Testis (tissue), 3 donors: ENCODE measurements around the gene MYL10. TPM values are rescaled to one million over a fixed set of nuclear protein-coding genes. Genes with fewer than 3 reads are reported as not detected.
A peak's percentile ranks its signal among the peaks of the same experiment; 100 is the strongest.

Source experiments
- DNase-seq: peaks from one replicate; pipeline ENCODE4 v3.0.0-alpha.2; 2019
- H3K27ac ChIP-seq, 2 donors: fragments of 200-600 bp; sonication (generic); one replicate each; pipeline ENCODE4 v1.5.1; 2019
- H3K27me3 ChIP-seq: fragments of 200-600 bp; sonication (generic); one replicate; pipeline ENCODE4 v1.5.1; 2019
- H3K36me3 ChIP-seq: fragments of 200-600 bp; sonication (generic); one replicate; pipeline ENCODE4 v1.5.1; 2017; ENCODE audit warnings: low read depth; ENCODE audit errors: missing control alignments
- H3K4me1 ChIP-seq: fragments of 200-600 bp; sonication (generic); one replicate; pipeline ENCODE4 v1.5.1; 2019
- H3K4me3 ChIP-seq, 2 donors: fragments of 200-600 bp; sonication (generic); one replicate each; pipeline ENCODE4 v1.5.1; 2017 to 2019
- H3K9me3 ChIP-seq: fragments of 200-600 bp; sonication (generic); one replicate; pipeline ENCODE4 v1.5.1; 2017
- CTCF ChIP-seq, 3 experiments: fragments of 450-650 bp in 2 of 3; fragments of 200-600 bp in 1 of 3; sonication (generic) in 1 of 3; IDR thresholded peaks; one replicate each; pipeline ENCODE4 v1.5.1; 2016 to 2019; ENCODE audit warnings: antibody characterized with exemption in 3 of 3, mild to moderate bottlenecking in 2 of 3, moderate library complexity in 1 of 3
- POLR2A ChIP-seq: fragments of 450-650 bp; IDR thresholded peaks from one replicate; pipeline ENCODE4 v1.6.1; 2017; ENCODE audit warnings: antibody characterized with exemption, mild to moderate bottlenecking, moderate library complexity
- WGBS, 2 donors: methylation state at CpG; one replicate each; pipeline ENCODE4 v1.1.5; 2018; 5-methylcytosine and 5-hydroxymethylcytosine counted together
- intact Hi-C: fragments of 100-400 bp; cut with DNase I; formaldehyde crosslinking; loops from one replicate; pipeline ENCODE4 v1.15.1; 2023; ENCODE audit warnings: low total_unique reads
- polyA plus RNA-seq: library from polyadenylated mRNA; stranded (reverse); fragments of 350-450 nt; fragmentation: Illumina TruSeq; extraction: RNeasy Lipid Tissue Mini Kit (QIAGEN cat#74804); gene quantifications from one replicate; pipeline ENCODE4 v1.2.3, GENCODE V29; 2014; ENCODE audit warnings: low read depth, low replicate concordance; ENCODE audit not compliant: insufficient read depth
- total RNA-seq, 2 donors: library from RNA; depleted of rRNA; stranded (reverse); fragments of >200 nt; gene quantifications; one replicate each; pipeline ENCODE4 v1.2.3, GENCODE V29; 2016

MYL10 gene
- total and polyA plus RNA-seq, 3 donors from 2014 or later = not detected

- WGBS, 2 donors = 89 to 93% methylated on average over 3 of the region's 3 CpGs
- H3K4me1 ChIP-seq = peaks cover 8% of the 10 kb centered on the region
- no peaks in the 10 kb centered on the region for H3K9me3 ChIP-seq
- no peak for DNase-seq
- intact Hi-C loops = no loop called here
- H3K4me3 ChIP-seq = no peak overlapping the region
- no peak overlapping the region for H3K27ac ChIP-seq
- H3K36me3 ChIP-seq = no peaks in the 10 kb centered on the region
- TF ChIP-seq CTCF (IDR thresholded peaks at IDR 0.05) = no peak
- TF ChIP-seq POLR2A = no peak
- H3K27me3 ChIP-seq = no peaks in the 10 kb centered on the region
Measured at GRCh38 chr7:101599787-101600186, 29.3 kb downstream of the MYL10 start.

- Histone ChIP-seq H3K36me3 (no peaks in the 10 kb centered on the region), H3K27ac (peak overlapping the region in 1 of 2 donors; percentile 36), H3K9me3 (no peaks in the 10 kb centered on the region), H3K4me1 (peaks cover 8% of the 10 kb centered on the region), H3K27me3 (no peaks in the 10 kb centered on the region), H3K4me3 (no peak overlapping the region)
- intact Hi-C loops = no loop called here
- TF ChIP-seq CTCF (IDR thresholded peaks at IDR 0.05) = no peak
- TF ChIP-seq POLR2A = no peak
- WGBS, 2 donors = 69 to 88% methylated on average over 7 to 16 of the region's 16 CpGs
- no peak for DNase-seq
Measured at GRCh38 chr7:101598986-101599771, 29.9 kb downstream of the MYL10 start.

- intact Hi-C loops = no loop called here
- Histone ChIP-seq H3K4me1 (peaks cover 8% of the 10 kb centered on the region), H3K27ac (peak overlapping the region in 1 of 2 donors; percentile 36), H3K36me3 (no peaks in the 10 kb centered on the region), H3K27me3 (no peaks in the 10 kb centered on the region), H3K4me3 (no peak overlapping the region), H3K9me3 (no peaks in the 10 kb centered on the region)
- TF ChIP-seq POLR2A = no peak
- TF ChIP-seq CTCF (IDR thresholded peaks at IDR 0.05) = no peak
- WGBS, 2 donors = 60 to 67% methylated on average over 2 to 14 of the region's 18 CpGs
- no peak for DNase-seq
Measured at GRCh38 chr7:101598422-101598985, 30.6 kb downstream of the MYL10 start.

- no peaks in the 10 kb centered on the region for H3K36me3 ChIP-seq
- no peak for TF ChIP-seq POLR2A
- TF ChIP-seq CTCF (IDR thresholded peaks at IDR 0.05) = no peak
- WGBS, 2 donors = 58 to 85% methylated on average over 3 to 6 of the region's 6 CpGs
- H3K4me1 ChIP-seq = peaks cover 8% of the 10 kb centered on the region
- intact Hi-C loops = no loop called here
- H3K4me3 ChIP-seq = no peak overlapping the region
- no peaks in the 10 kb centered on the region for H3K27me3 ChIP-seq
- H3K9me3 ChIP-seq = no peaks in the 10 kb centered on the region
- H3K27ac ChIP-seq = no peak overlapping the region
- DNase-seq = no peak
Measured at GRCh38 chr7:101597941-101598340, 31.2 kb downstream of the MYL10 start.
